K562 (cell line): ENCODE data around the gene PPM1M. TPM values are rescaled to one million over a fixed set of nuclear protein-coding genes. Genes with fewer than 3 reads are reported as not detected.

Experiments used
- ATAC-seq: fragments of 200-7000 bp; cut with Tn5 transposase; 3 replicates; pipeline ENCODE4 v1.9.1; 2020; ENCODE audit warnings: moderate library complexity
- BruUV-seq: library from RNA; stranded (reverse); fragments of 400-500 nt; replicated peaks from 2 replicates; lab custom pipeline; 2021; lab: Mats Ljungman, UMichigan
- CTCF ChIA-PET: fragments of 300-600 bp; formaldehyde crosslinking; extraction: SDS; loops from one replicate; lab custom pipeline; 2021; ENCODE audit warnings: low intra/inter-chr PET ratio; lab: Yijun Ruan, JAX
- POLR2A ChIA-PET: fragments of 300-600, 350-650 bp; sonication (Branson Sonifier 250); formaldehyde crosslinking; extraction: SDS; loops from one replicate; lab custom pipeline; 2021; ENCODE audit warnings: antibody characterized with exemption, inconsistent platforms; lab: Yijun Ruan, JAX
- DNase-seq, 4 experiments: peaks; one replicate each; pipeline versions ENCODE4 v3.0.0 to v3.0.0-alpha.2; 2011 to 2018; ENCODE audit warnings: low spot score in 3 of 4, mixed read lengths in 3 of 4; ENCODE audit errors: extremely low read depth in 1 of 4
- FAIRE-seq: peaks from 2 replicates; lab custom pipeline; 2011; peaks lifted over from hg19 to GRCh38; lab: Jason Lieb, UNC
- H2AFZ ChIP-seq: 2 replicates; pipeline ENCODE4 v1.6.0; 2011; ENCODE audit warnings: low read depth, low read length, control low read depth, inconsistent platforms
- H3K27ac ChIP-seq: fragments of 200-600 bp; 3 replicates; pipeline ENCODE4 v1.8.0; 2011; ENCODE audit warnings: low read depth, mild to moderate bottlenecking, control low read depth, inconsistent platforms, low read length, moderate library complexity, mixed read lengths; ENCODE audit errors: extremely low read depth
- H3K27me3 ChIP-seq, 2 experiments: fragments of 300-600 bp in 1 of 2; 2 replicates in 1 of 2; 3 replicates in 1 of 2; pipeline versions ENCODE4 v1.6.0 to v1.8.0; 2011; ENCODE audit warnings: inconsistent platforms in 2 of 2, low read length in 2 of 2, mild to moderate bottlenecking in 1 of 2, mixed read lengths in 1 of 2, moderate library complexity in 1 of 2; ENCODE audit not compliant: control insufficient read depth in 2 of 2, insufficient read depth in 2 of 2
- H3K36me3 ChIP-seq: fragments of 300-600 bp; 3 replicates; pipeline ENCODE4 v1.8.0; 2011; ENCODE audit warnings: mild to moderate bottlenecking, low read length, inconsistent platforms; ENCODE audit not compliant: control insufficient read depth, insufficient read depth
- H3K4me1 ChIP-seq, 2 experiments: fragments of 200-600 bp in 1 of 2; replicated peaks in 1 of 2; 2 replicates in 1 of 2; 3 replicates in 1 of 2; pipeline versions ENCODE4 v1.5.1 to v1.8.0; 2011; ENCODE audit warnings: inconsistent platforms in 2 of 2, low read length in 2 of 2, mild to moderate bottlenecking in 1 of 2, mixed read lengths in 1 of 2, moderate library complexity in 1 of 2; ENCODE audit not compliant: control insufficient read depth in 2 of 2, insufficient read depth in 2 of 2
- H3K4me2 ChIP-seq: 2 replicates; pipeline ENCODE4 v1.6.1; 2011; ENCODE audit warnings: low read length, control low read depth, inconsistent platforms, mixed read lengths; ENCODE audit not compliant: insufficient read depth
- H3K4me3 ChIP-seq: fragments of 200-600 bp; sonication (generic), shearing (Covaris generic); 2 replicates; pipeline ENCODE4 v1.5.1; 2016; ENCODE audit warnings: control low read depth, inconsistent platforms
- H3K79me2 ChIP-seq: fragments of 200-600 bp; 3 replicates; pipeline ENCODE4 v1.8.0; 2011; ENCODE audit warnings: low read length, inconsistent platforms; ENCODE audit not compliant: control insufficient read depth, insufficient read depth
- H3K9ac ChIP-seq, 2 experiments: 2 replicates each; pipeline versions ENCODE4 v1.6.0 to v1.6.1; 2011; ENCODE audit warnings: low read depth in 2 of 2, low read length in 2 of 2, control low read depth in 1 of 2, inconsistent platforms in 1 of 2, mild to moderate bottlenecking in 1 of 2, mixed read lengths in 1 of 2; ENCODE audit not compliant: insufficient read depth in 1 of 2
- H3K9me1 ChIP-seq: one replicate; pipeline ENCODE4 v1.6.0; 2011; ENCODE audit warnings: inconsistent platforms, mild to moderate bottlenecking, low read length, moderate library complexity; ENCODE audit not compliant: control insufficient read depth, insufficient read depth
- H3K9me3 ChIP-seq: replicated peaks from 2 replicates; pipeline ENCODE4 v1.5.1; 2011; ENCODE audit warnings: low read depth, low read length, inconsistent platforms; ENCODE audit not compliant: control insufficient read depth, insufficient read depth
- H4K20me1 ChIP-seq: replicated peaks from 2 replicates; pipeline ENCODE4 v1.6.1; 2011; ENCODE audit warnings: low read length, inconsistent platforms, mixed read lengths; ENCODE audit not compliant: control insufficient read depth, insufficient read depth
- HDAC2 ChIP-seq: fragments of 450-650 bp; IDR thresholded peaks from 2 replicates; pipeline ENCODE4 v1.6.1; 2016; ENCODE audit warnings: mild to moderate bottlenecking
- MAFF ChIP-seq: IDR thresholded peaks from 2 replicates; pipeline ENCODE4 v1.6.1; 2012; ENCODE audit warnings: low read length, improper control_type of control experiment
- NCOA4 ChIP-seq: fragments of 450-650 bp; IDR thresholded peaks from 2 replicates; pipeline ENCODE4 v1.6.1; 2018; ENCODE audit warnings: mild to moderate bottlenecking; ENCODE audit not compliant: partially characterized antibody
- NR2C1 ChIP-seq, 2 experiments: fragments of 450-650 bp; IDR thresholded peaks; 2 replicates each; pipeline ENCODE4 v1.6.1; 2017; ENCODE audit warnings: mild to moderate bottlenecking in 2 of 2, antibody characterized with exemption in 1 of 2, inconsistent platforms in 1 of 2, missing compliant biosample characterization in 1 of 2, missing genetic modification characterization in 1 of 2
- RBM15 ChIP-seq: fragments of 200-400 bp; formaldehyde crosslinking; IDR thresholded peaks from 2 replicates; pipeline ENCODE4 v1.6.1; 2018; ENCODE audit warnings: mild to moderate bottlenecking, low read length, moderate library complexity; ENCODE audit not compliant: insufficient read depth
- RBM39 ChIP-seq: fragments of 200-400 bp; formaldehyde crosslinking; optimal IDR thresholded peaks from 2 replicates; pipeline ENCODE3; 2018; ENCODE audit warnings: low read depth, low read length
- SRSF7 ChIP-seq: fragments of 200-400 bp; formaldehyde crosslinking; optimal IDR thresholded peaks from 2 replicates; pipeline ENCODE3; 2017; ENCODE audit warnings: mild to moderate bottlenecking, low read depth, low read length
- STAT5B ChIP-seq: fragments of 250-450 bp; sonication (Bioruptor Pico); IDR thresholded peaks from 2 replicates; pipeline ENCODE4 v1.8.0; 2021; ENCODE audit warnings: mild to moderate bottlenecking, inconsistent platforms
- TCF3 ChIP-seq: sonication (generic); formaldehyde crosslinking; IDR thresholded peaks from 2 replicates; pipeline ENCODE4 v1.4.0; 2020; ENCODE audit warnings: mild to moderate bottlenecking, missing genetic modification reagents
- WGBS: fragments of 100-300 bp; shearing (Covaris generic); methylation state at CpG from one replicate; pipeline ENCODE4 v1.1.6; 2016; ENCODE audit warnings: low coverage, mixed read lengths; ENCODE audit not compliant: insufficient coverage; ENCODE audit errors: missing lambda C conversion rate; 5-methylcytosine and 5-hydroxymethylcytosine counted together
- in situ Hi-C: fragments of 300-500 bp; cut with MboI; formaldehyde crosslinking; loops from 4 replicates; pipeline ENCODE4 v1.15.0; 2018; ENCODE audit warnings: inconsistent platforms, mixed read lengths
- intact Hi-C: fragments of 100-400 bp; cut with micrococcal nuclease; formaldehyde crosslinking; loops from 2 replicates; pipeline ENCODE4 v1.14.2; 2022
- polyA plus RNA-seq, 8 experiments: library from polyadenylated mRNA; depleted of rRNA in 4 of 8; stranded (reverse) in 5 of 8; unstranded in 3 of 8; fragments of >200 nt; fragmentation: Nextera tagmentation in 2 of 8; fragmentation: Illumina TruSeq in 1 of 8; extraction: Ambion mirVana in 2 of 8; extraction: Trizol in 1 of 8; gene quantifications; 2 replicates each; pipeline versions ENCODE4 v1.2.1 to v1.2.3, GENCODE V29; 2011 to 2014; ENCODE audit warnings: inconsistent platforms in 1 of 8, missing spikeins in 1 of 8
- total RNA-seq, 7 experiments: library from RNA; depleted of rRNA in 6 of 7; stranded (reverse); fragments of >200 nt in 6 of 7; fragmentation: Illumina TruSeq in 2 of 7; extraction: Trizol in 2 of 7; gene quantifications; 2 replicates each; pipeline versions ENCODE4 v1.2.1 to v1.2.3, GENCODE V29; 2011 to 2021; ENCODE audit warnings: low replicate concordance in 1 of 7
- TF ChIP-seq, protein P1 (sequence below): conservative IDR thresholded peaks from 2 replicates; pipeline ENCODE4 v1.6.1; 2011; ENCODE audit warnings: low read depth, mild to moderate bottlenecking, low read length; ENCODE audit not compliant: control insufficient read depth
- TF ChIP-seq, protein P2 (sequence below): sonication (generic); formaldehyde crosslinking; IDR thresholded peaks from 2 replicates; pipeline ENCODE4 v1.8.0; 2022; ENCODE audit warnings: mild to moderate bottlenecking, missing genetic modification reagents
- TF ChIP-seq, protein P3 (sequence below): fragments of 450-650 bp; formaldehyde crosslinking; conservative IDR thresholded peaks from 2 replicates; pipeline ENCODE4 v1.4.0; 2022; ENCODE audit warnings: mild to moderate bottlenecking, missing genetic modification characterization
- TF ChIP-seq, protein P4 (sequence below): fragments of 250-450 bp; sonication (Bioruptor Pico); IDR thresholded peaks from 2 replicates; pipeline ENCODE4 v1.8.0; 2022; ENCODE audit warnings: inconsistent platforms

The PPM1M gene
- total and polyA plus RNA-seq, 9 of the 15 experiments (the other 6 are each of a cell fraction or from before 2014, with no cell fraction given): 1.4 to 9.2 (median 4.4) TPM

DNA sequence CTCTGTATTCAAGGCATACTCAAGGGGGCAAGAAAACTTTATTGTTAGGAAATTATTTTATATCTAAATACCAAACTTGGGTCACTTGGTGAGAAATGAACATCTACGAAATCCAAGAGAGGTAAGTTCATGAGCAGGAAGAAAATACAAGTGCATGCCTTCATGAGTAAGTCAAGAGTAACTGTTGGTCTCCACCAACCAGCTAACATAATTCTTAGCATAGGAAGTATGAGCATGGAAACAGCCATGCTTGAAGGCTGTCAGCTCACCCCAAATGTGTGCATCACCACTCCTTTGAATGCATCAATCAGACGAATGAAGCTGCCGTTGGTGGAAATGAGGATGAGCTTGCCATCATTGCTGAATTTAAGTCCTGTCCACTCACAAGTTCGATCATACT is 13.9 kb downstream of the PPM1M start:
- WGBS: 88% methylated on average over 4 of the region's 4 CpGs
- no peak for TF ChIP-seq SRSF7
- TF ChIP-seq, protein P1, sequence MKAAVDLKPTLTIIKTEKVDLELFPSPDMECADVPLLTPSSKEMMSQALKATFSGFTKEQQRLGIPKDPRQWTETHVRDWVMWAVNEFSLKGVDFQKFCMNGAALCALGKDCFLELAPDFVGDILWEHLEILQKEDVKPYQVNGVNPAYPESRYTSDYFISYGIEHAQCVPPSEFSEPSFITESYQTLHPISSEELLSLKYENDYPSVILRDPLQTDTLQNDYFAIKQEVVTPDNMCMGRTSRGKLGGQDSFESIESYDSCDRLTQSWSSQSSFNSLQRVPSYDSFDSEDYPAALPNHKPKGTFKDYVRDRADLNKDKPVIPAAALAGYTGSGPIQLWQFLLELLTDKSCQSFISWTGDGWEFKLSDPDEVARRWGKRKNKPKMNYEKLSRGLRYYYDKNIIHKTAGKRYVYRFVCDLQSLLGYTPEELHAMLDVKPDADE: no peak
- TF ChIP-seq RBM39: no peak
- TF ChIP-seq RBM15: no peak
- TF ChIP-seq, protein P2, sequence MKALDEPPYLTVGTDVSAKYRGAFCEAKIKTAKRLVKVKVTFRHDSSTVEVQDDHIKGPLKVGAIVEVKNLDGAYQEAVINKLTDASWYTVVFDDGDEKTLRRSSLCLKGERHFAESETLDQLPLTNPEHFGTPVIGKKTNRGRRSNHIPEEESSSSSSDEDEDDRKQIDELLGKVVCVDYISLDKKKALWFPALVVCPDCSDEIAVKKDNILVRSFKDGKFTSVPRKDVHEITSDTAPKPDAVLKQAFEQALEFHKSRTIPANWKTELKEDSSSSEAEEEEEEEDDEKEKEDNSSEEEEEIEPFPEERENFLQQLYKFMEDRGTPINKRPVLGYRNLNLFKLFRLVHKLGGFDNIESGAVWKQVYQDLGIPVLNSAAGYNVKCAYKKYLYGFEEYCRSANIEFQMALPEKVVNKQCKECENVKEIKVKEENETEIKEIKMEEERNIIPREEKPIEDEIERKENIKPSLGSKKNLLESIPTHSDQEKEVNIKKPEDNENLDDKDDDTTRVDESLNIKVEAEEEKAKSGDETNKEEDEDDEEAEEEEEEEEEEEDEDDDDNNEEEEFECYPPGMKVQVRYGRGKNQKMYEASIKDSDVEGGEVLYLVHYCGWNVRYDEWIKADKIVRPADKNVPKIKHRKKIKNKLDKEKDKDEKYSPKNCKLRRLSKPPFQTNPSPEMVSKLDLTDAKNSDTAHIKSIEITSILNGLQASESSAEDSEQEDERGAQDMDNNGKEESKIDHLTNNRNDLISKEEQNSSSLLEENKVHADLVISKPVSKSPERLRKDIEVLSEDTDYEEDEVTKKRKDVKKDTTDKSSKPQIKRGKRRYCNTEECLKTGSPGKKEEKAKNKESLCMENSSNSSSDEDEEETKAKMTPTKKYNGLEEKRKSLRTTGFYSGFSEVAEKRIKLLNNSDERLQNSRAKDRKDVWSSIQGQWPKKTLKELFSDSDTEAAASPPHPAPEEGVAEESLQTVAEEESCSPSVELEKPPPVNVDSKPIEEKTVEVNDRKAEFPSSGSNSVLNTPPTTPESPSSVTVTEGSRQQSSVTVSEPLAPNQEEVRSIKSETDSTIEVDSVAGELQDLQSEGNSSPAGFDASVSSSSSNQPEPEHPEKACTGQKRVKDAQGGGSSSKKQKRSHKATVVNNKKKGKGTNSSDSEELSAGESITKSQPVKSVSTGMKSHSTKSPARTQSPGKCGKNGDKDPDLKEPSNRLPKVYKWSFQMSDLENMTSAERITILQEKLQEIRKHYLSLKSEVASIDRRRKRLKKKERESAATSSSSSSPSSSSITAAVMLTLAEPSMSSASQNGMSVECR (CRISPR knock-in tag): no peak
- TF ChIP-seq NCOA4: no peak
- TF ChIP-seq, protein P3, sequence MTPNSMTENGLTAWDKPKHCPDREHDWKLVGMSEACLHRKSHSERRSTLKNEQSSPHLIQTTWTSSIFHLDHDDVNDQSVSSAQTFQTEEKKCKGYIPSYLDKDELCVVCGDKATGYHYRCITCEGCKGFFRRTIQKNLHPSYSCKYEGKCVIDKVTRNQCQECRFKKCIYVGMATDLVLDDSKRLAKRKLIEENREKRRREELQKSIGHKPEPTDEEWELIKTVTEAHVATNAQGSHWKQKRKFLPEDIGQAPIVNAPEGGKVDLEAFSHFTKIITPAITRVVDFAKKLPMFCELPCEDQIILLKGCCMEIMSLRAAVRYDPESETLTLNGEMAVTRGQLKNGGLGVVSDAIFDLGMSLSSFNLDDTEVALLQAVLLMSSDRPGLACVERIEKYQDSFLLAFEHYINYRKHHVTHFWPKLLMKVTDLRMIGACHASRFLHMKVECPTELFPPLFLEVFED (CRISPR knock-in tag): no peak
- TF ChIP-seq, protein P4, sequence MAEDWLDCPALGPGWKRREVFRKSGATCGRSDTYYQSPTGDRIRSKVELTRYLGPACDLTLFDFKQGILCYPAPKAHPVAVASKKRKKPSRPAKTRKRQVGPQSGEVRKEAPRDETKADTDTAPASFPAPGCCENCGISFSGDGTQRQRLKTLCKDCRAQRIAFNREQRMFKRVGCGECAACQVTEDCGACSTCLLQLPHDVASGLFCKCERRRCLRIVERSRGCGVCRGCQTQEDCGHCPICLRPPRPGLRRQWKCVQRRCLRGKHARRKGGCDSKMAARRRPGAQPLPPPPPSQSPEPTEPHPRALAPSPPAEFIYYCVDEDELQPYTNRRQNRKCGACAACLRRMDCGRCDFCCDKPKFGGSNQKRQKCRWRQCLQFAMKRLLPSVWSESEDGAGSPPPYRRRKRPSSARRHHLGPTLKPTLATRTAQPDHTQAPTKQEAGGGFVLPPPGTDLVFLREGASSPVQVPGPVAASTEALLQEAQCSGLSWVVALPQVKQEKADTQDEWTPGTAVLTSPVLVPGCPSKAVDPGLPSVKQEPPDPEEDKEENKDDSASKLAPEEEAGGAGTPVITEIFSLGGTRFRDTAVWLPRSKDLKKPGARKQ (CRISPR knock-in tag): no peak
- TF ChIP-seq TCF3 (CRISPR knock-in tag): no peak
- TF ChIP-seq NR2C1 (IDR thresholded peaks at IDR 0.05): no peak
- TF ChIP-seq NR2C1 (tag; IDR thresholded peaks at IDR 0.05): no peak
- no peak for TF ChIP-seq STAT5B
- TF ChIP-seq MAFF: no peak
- TF ChIP-seq HDAC2: no peak

More for the DNA sequence above, 13.9 kb downstream of the PPM1M start:
- BruUV-seq: no TSS peak
- peaks cover 0 to 19% of the 10 kb centered on the region in 2 experiments; a peak in 3 of 5 replicates for H3K4me1 ChIP-seq
- H2AFZ ChIP-seq: no peak overlapping the region
- ATAC-seq (no peak), DNase-seq (no peak), FAIRE-seq (no peak)
- H3K4me2 ChIP-seq: no peak overlapping the region
- H3K27ac ChIP-seq: no peak overlapping the region
- no peak overlapping the region for H3K4me3 ChIP-seq
- H3K9me3 ChIP-seq: no peaks in the 10 kb centered on the region
- H3K9me1 ChIP-seq: no peaks in the 10 kb centered on the region
- ChIA-PET POLR2A (interaction anchor here (0.7 to 2.3 kb wide), 4 partner anchors 10 to 19 kb away, joined by 3 to 10 read pairs (median 5); partner anchors contain the start of gene PPM1M), CTCF (no interaction called here)
- in situ Hi-C loops (no loop called here), intact Hi-C loops (no loop called here)
- H3K36me3 ChIP-seq: peaks cover 99% of the 10 kb centered on the region
- H3K9ac ChIP-seq: no peak overlapping the region
- peaks cover 28% of the 10 kb centered on the region; the same call in 2 of the 3 replicates for H3K79me2 ChIP-seq
- no peaks in the 10 kb centered on the region for H4K20me1 ChIP-seq
- no peaks in the 10 kb centered on the region for H3K27me3 ChIP-seq
